ENCODE data around the gene RAD51B.

Gene RAD51B

DNA sequence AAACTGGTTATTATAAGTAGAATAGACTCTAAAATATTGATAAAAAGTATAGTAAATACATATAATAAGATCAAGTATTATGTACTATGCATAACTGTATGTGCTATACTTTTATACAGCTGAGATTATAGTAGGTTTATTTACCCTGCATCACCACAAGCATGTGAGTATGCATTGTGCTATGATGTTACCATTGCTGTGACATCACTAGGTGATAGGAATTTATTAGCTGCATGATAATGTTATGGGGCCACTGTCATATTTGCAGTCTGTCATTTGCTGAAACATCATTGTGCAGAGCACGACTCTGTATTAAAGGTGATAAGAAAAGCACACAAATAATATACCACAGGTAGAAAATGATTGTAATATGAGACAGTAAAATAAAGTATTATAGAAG is 587.7 kb downstream of the RAD51B start:
- TF ChIP-seq, protein P1, sequence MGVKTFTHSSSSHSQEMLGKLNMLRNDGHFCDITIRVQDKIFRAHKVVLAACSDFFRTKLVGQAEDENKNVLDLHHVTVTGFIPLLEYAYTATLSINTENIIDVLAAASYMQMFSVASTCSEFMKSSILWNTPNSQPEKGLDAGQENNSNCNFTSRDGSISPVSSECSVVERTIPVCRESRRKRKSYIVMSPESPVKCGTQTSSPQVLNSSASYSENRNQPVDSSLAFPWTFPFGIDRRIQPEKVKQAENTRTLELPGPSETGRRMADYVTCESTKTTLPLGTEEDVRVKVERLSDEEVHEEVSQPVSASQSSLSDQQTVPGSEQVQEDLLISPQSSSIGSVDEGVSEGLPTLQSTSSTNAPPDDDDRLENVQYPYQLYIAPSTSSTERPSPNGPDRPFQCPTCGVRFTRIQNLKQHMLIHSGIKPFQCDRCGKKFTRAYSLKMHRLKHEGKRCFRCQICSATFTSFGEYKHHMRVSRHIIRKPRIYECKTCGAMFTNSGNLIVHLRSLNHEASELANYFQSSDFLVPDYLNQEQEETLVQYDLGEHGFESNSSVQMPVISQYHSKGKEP (tag by site-specific recombination; IDR thresholded peaks at IDR 0.05) = no peak
- TF ChIP-seq ZNF677 (tag by site-specific recombination; IDR thresholded peaks at IDR 0.05) (no peak), SP3 (tag by site-specific recombination; IDR thresholded peaks at IDR 0.05) (no peak), KLF7 (tag by site-specific recombination; IDR thresholded peaks at IDR 0.05; ENCODE audit: borderline replicate concordance) (no peak), ZBTB21 (tag by site-specific recombination; IDR thresholded peaks at IDR 0.05) (no peak), ZNF510 (tag by site-specific recombination; IDR thresholded peaks at IDR 0.05; ENCODE audit: insufficient replicate concordance) (no peak), ZNF23 (tag by site-specific recombination; IDR thresholded peaks at IDR 0.05; ENCODE audit: borderline replicate concordance) (no peak), ZNF473 (tag by site-specific recombination; IDR thresholded peaks at IDR 0.05) (no peak), SP2 (tag by site-specific recombination; IDR thresholded peaks at IDR 0.05) (no peak), ZNF530 (tag by site-specific recombination; IDR thresholded peaks at IDR 0.05; ENCODE audit: low read depth) (no peak), KLF16 (tag by site-specific recombination; IDR thresholded peaks at IDR 0.05) (no peak), ZNF2 (tag by site-specific recombination; IDR thresholded peaks at IDR 0.05) (no peak), ZNF623 (tag by site-specific recombination; IDR thresholded peaks at IDR 0.05) (no peak), ZNF621 (tag by site-specific recombination; IDR thresholded peaks at IDR 0.05) (no peak), RBAK (tag by site-specific recombination; IDR thresholded peaks at IDR 0.05) (no peak), ZNF433 (tag by site-specific recombination; IDR thresholded peaks at IDR 0.05; ENCODE audit: low read depth) (no peak), HOXD13 (CRISPR knock-in tag; IDR thresholded peaks at IDR 0.05; ENCODE audit: borderline replicate concordance) (no peak)
- TF ChIP-seq, protein P2, sequence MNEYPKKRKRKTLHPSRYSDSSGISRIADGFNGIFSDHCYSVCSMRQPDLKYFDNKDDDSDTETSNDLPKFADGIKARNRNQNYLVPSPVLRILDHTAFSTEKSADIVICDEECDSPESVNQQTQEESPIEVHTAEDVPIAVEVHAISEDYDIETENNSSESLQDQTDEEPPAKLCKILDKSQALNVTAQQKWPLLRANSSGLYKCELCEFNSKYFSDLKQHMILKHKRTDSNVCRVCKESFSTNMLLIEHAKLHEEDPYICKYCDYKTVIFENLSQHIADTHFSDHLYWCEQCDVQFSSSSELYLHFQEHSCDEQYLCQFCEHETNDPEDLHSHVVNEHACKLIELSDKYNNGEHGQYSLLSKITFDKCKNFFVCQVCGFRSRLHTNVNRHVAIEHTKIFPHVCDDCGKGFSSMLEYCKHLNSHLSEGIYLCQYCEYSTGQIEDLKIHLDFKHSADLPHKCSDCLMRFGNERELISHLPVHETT (tag by site-specific recombination; IDR thresholded peaks at IDR 0.05) = no peak
- TF ChIP-seq, protein P3, sequence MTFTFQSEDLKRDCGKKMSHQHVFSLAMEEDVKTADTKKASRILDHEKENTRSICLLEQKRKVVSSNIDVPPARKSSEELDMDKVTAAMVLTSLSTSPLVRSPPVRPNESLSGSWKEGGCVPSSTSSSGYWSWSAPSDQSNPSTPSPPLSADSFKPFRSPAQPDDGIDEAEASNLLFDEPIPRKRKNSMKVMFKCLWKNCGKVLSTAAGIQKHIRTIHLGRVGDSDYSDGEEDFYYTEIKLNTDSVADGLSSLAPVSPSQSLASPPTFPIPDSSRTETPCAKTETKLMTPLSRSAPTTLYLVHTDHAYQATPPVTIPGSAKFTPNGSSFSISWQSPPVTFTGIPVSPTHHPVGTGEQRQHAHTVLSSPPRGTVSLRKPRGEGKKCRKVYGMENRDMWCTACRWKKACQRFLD (tag by site-specific recombination; IDR thresholded peaks at IDR 0.05) = no peak
- TF ChIP-seq, protein P4, sequence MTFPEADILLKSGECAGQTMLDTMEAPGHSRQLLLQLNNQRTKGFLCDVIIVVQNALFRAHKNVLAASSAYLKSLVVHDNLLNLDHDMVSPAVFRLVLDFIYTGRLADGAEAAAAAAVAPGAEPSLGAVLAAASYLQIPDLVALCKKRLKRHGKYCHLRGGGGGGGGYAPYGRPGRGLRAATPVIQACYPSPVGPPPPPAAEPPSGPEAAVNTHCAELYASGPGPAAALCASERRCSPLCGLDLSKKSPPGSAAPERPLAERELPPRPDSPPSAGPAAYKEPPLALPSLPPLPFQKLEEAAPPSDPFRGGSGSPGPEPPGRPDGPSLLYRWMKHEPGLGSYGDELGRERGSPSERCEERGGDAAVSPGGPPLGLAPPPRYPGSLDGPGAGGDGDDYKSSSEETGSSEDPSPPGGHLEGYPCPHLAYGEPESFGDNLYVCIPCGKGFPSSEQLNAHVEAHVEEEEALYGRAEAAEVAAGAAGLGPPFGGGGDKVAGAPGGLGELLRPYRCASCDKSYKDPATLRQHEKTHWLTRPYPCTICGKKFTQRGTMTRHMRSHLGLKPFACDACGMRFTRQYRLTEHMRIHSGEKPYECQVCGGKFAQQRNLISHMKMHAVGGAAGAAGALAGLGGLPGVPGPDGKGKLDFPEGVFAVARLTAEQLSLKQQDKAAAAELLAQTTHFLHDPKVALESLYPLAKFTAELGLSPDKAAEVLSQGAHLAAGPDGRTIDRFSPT (tag by site-specific recombination; IDR thresholded peaks at IDR 0.05) = no peak
- H3K4me1 ChIP-seq (ENCODE audit: control insufficient read depth, insufficient read depth, low read length) = peaks cover 3% of the 10 kb centered on the region
- H3K36me3 ChIP-seq (ENCODE audit: control insufficient read depth in 2 of 2, insufficient read depth in 1 of 2, low read length in 2 of 2) = no peaks in the 10 kb centered on the region
- no peak overlapping the region for H3K27ac ChIP-seq (ENCODE audit: extremely low read depth, low read depth, low read length)
- ChIA-PET POLR2A (no interaction called here), CTCF (interaction anchor here (0.6 to 1.2 kb wide), 2 partner anchors 8 to 30 kb away, joined by 3 read pairs; no protein-coding TSS in a partner anchor)
- no peak overlapping the region for H3K4me3 ChIP-seq (ENCODE audit: low read depth, low read length)
- no peaks in the 10 kb centered on the region for H3K9me3 ChIP-seq (ENCODE audit: control insufficient read depth, insufficient read depth, low read depth, low read length)

DNA sequence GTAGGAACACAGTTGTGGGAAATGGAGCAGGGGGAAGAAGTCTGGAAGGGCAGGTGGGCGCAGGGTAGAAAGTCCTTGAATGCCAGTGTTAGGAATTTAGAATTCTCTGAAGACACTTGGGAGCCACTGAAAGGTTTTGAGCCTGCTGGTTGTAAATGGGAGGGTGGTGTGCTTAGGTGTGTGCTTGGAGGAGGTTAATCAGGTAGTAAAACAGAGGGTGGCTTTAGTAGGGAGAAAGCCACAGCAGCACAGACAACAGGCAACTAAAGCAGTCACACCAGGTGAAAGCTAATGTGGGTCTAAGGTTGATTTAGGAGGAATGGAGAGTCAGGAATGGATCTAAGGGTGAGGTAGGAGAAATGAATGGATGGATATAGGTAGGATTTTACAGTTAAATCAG is 588.2 kb downstream of the RAD51B start:
- TF ChIP-seq GLI4 (tag by site-specific recombination; IDR thresholded peaks at IDR 0.05) (peak; percentile 55; the same call in 1 of the 2 replicates), ZNF37A (tag by site-specific recombination; IDR thresholded peaks at IDR 0.05) (no peak)
- POLR2A ChIA-PET = no interaction called here
- no peaks in the 10 kb centered on the region for H3K9me3 ChIP-seq (ENCODE audit: control insufficient read depth, insufficient read depth, low read depth, low read length)
- CTCF ChIA-PET = interaction anchor here (0.6 to 1.2 kb wide), 2 partner anchors 8 to 30 kb away, joined by 3 read pairs; no protein-coding TSS in a partner anchor
- no peak overlapping the region for H3K27ac ChIP-seq (ENCODE audit: extremely low read depth, low read depth, low read length)
- H3K36me3 ChIP-seq (ENCODE audit: control insufficient read depth in 2 of 2, insufficient read depth in 1 of 2, low read length in 2 of 2) = no peaks in the 10 kb centered on the region
- peaks cover 3% of the 10 kb centered on the region for H3K4me1 ChIP-seq (ENCODE audit: control insufficient read depth, insufficient read depth, low read length)
- H3K4me3 ChIP-seq (ENCODE audit: low read depth, low read length) = no peak overlapping the region

All from HEK293 (cell line).